KBM-7 (cell line): ENCODE results near the gene BPIFB1.

ENCODE experiments used
- DNase-seq: peaks from one replicate; pipeline ENCODE4 v3.0.0-alpha.2; 2015
- in situ Hi-C: fragments of 300-500 bp; cut with MboI; formaldehyde crosslinking; loops from 2 replicates; pipeline ENCODE4 v1.14.3; 2020; ENCODE audit warnings: low sequenced_read_pairs, low pct_unique_long_range_greater_than_20kb, mixed read lengths

Gene BPIFB1

GRCh38 chr20:33263784-33264183 is 19.2 kb upstream of the BPIFB1 start:
- in situ Hi-C loops: no loop called here
- DNase-seq: no peak

GRCh38 chr20:33267701-33268100 is 15.3 kb upstream of the BPIFB1 start:
- DNase-seq: no peak
- in situ Hi-C loops: no loop called here

DNA sequence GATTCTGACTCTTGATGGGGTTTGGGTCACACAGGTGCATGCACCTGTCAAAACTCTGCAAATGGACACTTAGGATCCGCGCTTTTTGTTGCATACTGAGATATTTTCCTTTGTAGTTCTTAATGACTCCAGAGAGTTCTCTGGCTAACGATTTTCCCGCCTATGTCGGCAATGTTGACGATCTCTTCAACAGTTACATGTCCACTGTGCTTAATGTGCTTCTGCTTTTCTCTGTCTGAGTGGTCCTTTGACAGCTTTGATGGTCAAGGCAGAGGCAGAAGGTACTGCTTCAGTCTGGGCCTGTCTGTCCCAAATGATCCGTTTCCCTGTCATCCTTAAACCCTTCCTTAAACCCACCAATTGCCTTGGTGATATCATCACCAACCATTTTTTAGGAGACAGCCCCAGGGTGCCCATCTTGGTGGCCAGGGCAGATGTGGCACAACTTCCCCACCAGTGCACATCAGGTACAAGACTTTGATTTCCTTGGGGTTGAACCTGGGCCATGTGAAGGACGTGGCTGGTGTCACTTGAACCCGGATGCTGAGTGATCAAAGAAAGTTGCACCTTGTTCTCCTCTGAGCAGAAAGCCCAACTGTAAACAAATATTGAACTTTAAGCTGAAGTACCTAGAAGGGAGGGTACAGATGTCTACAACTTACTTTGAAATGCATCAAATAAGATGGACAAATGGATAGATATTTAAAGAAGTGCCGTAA is 10.7 kb upstream of the BPIFB1 start:
- in situ Hi-C loops: no loop called here
- no peak for DNase-seq

- in situ Hi-C loops: no loop called here
- DNase-seq: no peak
Measured at GRCh38 chr20:33273117-33273851, 9.7 kb upstream of the BPIFB1 start.

DNA sequence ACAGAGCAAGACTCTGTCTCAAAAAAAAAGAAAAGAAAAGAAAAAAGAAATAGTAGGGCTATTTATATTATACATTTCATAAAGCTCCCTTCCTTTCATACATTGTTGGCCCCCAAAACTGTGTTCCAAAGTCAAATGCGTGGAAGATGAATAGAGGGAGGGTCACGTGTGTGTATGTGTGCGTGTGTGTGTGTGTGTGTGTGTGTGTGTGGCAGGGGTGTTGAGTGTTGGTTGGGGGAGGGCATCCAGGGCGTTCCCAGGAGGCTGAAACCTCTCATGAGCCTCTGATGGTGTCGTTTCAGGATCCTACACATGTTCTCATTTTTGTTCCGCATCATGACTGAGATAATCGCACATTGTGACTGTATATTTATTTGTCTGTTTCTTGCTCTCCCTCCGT is 7.8 kb upstream of the BPIFB1 start:
- DNase-seq: no peak
- in situ Hi-C loops: no loop called here

DNA sequence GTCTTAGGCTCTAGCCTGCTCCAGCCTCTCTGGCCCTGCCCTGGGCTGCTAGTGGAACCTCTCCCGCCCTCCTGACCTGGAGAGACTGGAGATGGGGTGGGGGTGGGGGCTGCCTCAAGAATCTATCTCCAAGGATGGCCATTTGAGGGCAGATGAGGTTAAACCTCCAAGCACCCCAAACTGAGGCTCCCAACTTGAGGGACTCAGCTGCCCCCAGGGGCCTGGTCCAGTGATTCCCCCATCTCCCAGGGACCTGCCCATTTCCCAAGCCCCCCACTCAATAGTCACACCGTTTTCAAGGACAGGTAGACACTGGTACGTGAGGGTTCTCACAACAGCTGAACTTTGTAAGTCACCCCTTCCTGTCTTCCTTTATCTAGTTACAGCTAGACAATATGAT is 7.1 kb upstream of the BPIFB1 start:
- DNase-seq: no peak
- in situ Hi-C loops: no loop called here

GRCh38 chr20:33276303-33277113 is 6.5 kb upstream of the BPIFB1 start:
- no peak for DNase-seq
- in situ Hi-C loops: no loop called here

GRCh38 chr20:33277471-33278441 is 5.3 kb upstream of the BPIFB1 start:
- DNase-seq: no peak
- in situ Hi-C loops: no loop called here

DNA sequence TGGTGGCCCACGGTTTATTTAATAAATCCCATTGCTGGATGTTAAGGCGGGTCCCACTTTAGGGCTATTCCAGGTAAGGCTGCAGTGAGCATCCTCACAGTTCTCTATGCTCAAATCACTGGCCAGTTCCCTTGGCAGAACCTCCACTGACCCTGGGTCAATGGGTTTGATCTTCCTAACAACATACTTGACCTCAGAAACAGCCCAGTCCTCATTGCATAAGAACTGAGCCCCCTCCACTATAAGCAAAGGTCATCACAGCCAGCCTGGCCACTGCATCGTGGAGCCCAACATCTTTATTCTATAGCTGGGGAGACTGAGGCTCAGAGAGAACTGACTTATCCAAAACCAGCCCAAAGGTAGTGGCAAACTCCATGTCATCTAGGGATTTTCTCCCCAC is 4.3 kb upstream of the BPIFB1 start:
- DNase-seq: no peak
- in situ Hi-C loops: no loop called here

DNA sequence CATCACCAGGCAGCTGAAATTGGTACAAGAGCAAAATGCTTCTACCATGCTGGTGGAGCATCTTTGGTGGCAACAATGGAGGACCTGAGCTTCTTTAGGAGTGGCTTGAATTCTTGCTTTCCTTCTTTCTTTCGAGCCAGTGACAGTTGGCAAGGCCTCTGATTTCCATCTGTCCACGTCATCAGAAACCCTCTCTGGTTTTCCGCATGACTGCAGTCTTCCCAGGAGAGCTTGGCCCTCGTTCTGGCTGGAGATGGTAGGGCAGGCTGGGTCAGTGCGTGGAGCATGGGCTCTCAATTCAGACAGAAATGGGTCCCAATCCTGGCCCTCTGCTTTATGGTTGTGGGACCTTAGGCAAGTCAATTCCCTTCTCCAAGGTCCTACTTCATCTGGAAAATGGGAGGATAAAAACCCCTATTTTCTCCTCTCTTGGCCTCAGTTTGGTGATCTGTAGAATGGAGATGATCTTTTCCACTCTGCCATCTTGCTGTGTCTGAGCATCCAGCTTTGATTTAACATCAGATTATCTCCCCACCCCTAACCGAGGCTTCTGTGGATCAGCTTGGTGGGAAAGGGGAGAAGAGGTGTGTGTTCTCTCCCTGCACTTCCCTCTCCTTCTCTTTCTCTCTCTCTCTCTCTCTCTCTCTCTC is 3.6 kb upstream of the BPIFB1 start:
- in situ Hi-C loops: no loop called here
- DNase-seq: no peak

GRCh38 chr20:33280000-33280680 is 2.9 kb upstream of the BPIFB1 start:
- in situ Hi-C loops: no loop called here
- DNase-seq: no peak

GRCh38 chr20:33280775-33281174 is 2.2 kb upstream of the BPIFB1 start:
- no peak for DNase-seq
- in situ Hi-C loops: no loop called here

- in situ Hi-C loops: no loop called here
- no peak for DNase-seq
Measured at GRCh38 chr20:33281550-33282146, 1.4 kb upstream of the BPIFB1 start.

GRCh38 chr20:33282196-33282934 is 649 bp upstream of the BPIFB1 start:
- in situ Hi-C loops: no loop called here
- DNase-seq: no peak

GRCh38 chr20:33284284-33284683 is 1.3 kb downstream of the BPIFB1 start:
- DNase-seq: no peak
- in situ Hi-C loops: no loop called here

GRCh38 chr20:33284937-33285336 is 1.9 kb downstream of the BPIFB1 start:
- in situ Hi-C loops: no loop called here
- no peak for DNase-seq

- DNase-seq: no peak
- in situ Hi-C loops: no loop called here
Measured at GRCh38 chr20:33285861-33286495, 3.0 kb downstream of the BPIFB1 start.
